ENCODE results near the gene MED28.
"Not testable (repeated sequence)": the region's sequence is repeated elsewhere in the genome, so short reads cannot be mapped to it uniquely, and the experiment has no call there.

MED28 gene

DNA sequence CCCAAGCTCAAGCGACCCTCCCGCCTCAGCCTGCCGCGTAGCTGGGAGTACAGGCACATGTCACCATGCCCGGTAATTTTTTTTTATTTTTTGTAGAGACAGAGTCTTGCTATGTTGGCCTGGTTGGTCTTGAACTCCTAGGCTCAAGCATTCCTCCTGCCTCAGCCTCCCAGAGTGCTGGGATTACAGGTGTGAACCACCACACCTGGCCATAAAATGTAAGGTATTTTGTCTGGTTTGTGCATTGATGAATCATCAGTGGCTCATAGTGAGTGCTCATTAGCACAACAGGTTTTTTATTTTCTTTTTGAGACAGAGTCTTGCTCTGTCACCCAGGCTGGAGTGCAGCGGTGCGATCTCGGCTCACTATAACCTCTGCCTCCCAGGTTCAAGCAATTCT lies 44.8 kb downstream of the MED28 start:
- H3K36me3 ChIP-seq (ENCODE audit: control insufficient read depth in 4 of 4, insufficient read depth in 4 of 4, low read length in 3 of 4); H3K4me1 ChIP-seq (ENCODE audit: control extremely low read depth in 1 of 4, control insufficient read depth in 4 of 4, insufficient read depth in 4 of 4, low read length in 3 of 4); DNase-seq; H3K4me3 ChIP-seq (ENCODE audit: control insufficient read depth in 1 of 7, extremely low read depth in 1 of 7, insufficient read depth in 4 of 7, low read depth in 2 of 7, low read length in 6 of 7); H3K9me3 ChIP-seq (ENCODE audit: control extremely low read depth in 1 of 5, control insufficient read depth in 4 of 5, insufficient read depth in 2 of 5, low read depth in 1 of 5, low read length in 4 of 5); POLR2A ChIA-PET; H3K27ac ChIP-seq (ENCODE audit: insufficient read depth in 1 of 2, low read depth in 1 of 2, low read length in 2 of 2, poor library complexity in 1 of 2, severe bottlenecking in 2 of 2); H3K27me3 ChIP-seq (replicated peaks in 2 of 5; ENCODE audit: control insufficient read depth in 4 of 5, insufficient read depth in 5 of 5, low read length in 4 of 5): not testable (repeated sequence)
- CTCF ChIA-PET, result interaction anchor here (2.3 kb wide), 1 partner anchor 11 kb away, joined by 7 read pairs; no protein-coding TSS in a partner anchor
- 100% methylated on average over 2 of the region's 8 CpGs for WGBS (ENCODE audit: insufficient coverage)

DNA sequence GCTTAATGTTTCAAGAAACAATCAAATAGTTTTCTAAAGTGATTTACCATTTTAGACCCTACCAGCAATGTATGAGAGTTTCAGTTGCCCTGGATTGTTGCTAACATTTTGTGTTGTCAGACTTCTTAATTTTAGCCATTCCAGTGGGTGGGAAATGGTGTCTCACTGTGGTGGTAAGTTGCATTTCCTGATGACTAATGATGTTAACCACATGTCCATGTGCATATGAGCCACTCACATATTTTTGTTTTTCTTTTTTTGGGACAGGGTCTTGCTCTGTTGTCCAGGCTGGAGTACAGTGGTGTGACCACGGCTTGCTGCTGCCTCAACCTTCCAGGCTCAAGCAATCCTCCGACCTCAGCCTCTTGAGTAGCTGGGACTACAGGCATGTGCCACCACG lies 48.3 kb downstream of the MED28 start:
- ChIA-PET CTCF (no interaction called here), POLR2A (no interaction called here)
- no peak overlapping the region for H3K4me3 ChIP-seq (ENCODE audit: control insufficient read depth in 1 of 7, extremely low read depth in 1 of 7, insufficient read depth in 4 of 7, low read depth in 2 of 7, low read length in 6 of 7)
- no peaks in the 10 kb centered on the region for H3K9me3 ChIP-seq (ENCODE audit: control extremely low read depth in 1 of 5, control insufficient read depth in 4 of 5, insufficient read depth in 2 of 5, low read depth in 1 of 5, low read length in 4 of 5)
- H3K36me3 ChIP-seq (ENCODE audit: control insufficient read depth in 4 of 4, insufficient read depth in 4 of 4, low read length in 3 of 4), result no peaks in the 10 kb centered on the region
- H3K27me3 ChIP-seq (replicated peaks in 2 of 5; ENCODE audit: control insufficient read depth in 4 of 5, insufficient read depth in 5 of 5, low read length in 4 of 5), result no peaks in the 10 kb centered on the region
- H3K27ac ChIP-seq (ENCODE audit: insufficient read depth in 1 of 2, low read depth in 1 of 2, low read length in 2 of 2, poor library complexity in 1 of 2, severe bottlenecking in 2 of 2), result no peak overlapping the region
- peak; percentile 13 to 58 (median 52) for DNase-seq
- peaks cover 4 to 21% (median 9%) of the 10 kb centered on the region in 4 experiments for H3K4me1 ChIP-seq (ENCODE audit: control extremely low read depth in 1 of 4, control insufficient read depth in 4 of 4, insufficient read depth in 4 of 4, low read length in 3 of 4)
- WGBS (ENCODE audit: insufficient coverage), result 100% methylated on average over 2 of the region's 3 CpGs

DNA sequence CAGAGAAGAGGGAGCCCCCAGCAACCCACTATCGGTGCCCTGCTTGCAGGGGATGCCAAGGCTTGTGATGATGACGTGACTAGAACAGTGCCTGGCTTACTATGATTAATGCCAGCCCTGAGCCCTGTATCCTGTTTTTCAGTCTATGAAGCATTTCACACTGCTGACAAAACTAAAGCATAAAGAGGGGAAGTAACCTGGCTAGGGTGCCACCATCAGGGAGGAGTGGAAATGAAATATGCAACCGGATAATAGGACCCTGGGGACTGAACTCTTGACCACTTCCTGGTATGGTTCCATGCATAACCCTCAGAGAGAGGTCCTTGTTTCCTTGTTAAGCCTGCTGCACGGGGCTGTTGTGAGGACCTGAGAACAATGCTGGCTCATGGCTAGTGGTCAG lies 50.3 kb downstream of the MED28 start:
- no peak overlapping the region for H3K27ac ChIP-seq (ENCODE audit: insufficient read depth in 1 of 2, low read depth in 1 of 2, low read length in 2 of 2, poor library complexity in 1 of 2, severe bottlenecking in 2 of 2)
- H3K27me3 ChIP-seq (replicated peaks in 2 of 5; ENCODE audit: control insufficient read depth in 4 of 5, insufficient read depth in 5 of 5, low read length in 4 of 5), result no peaks in the 10 kb centered on the region
- peak overlapping the region in 1 of 7 experiments; percentile 7 for H3K4me3 ChIP-seq (ENCODE audit: control insufficient read depth in 1 of 7, extremely low read depth in 1 of 7, insufficient read depth in 4 of 7, low read depth in 2 of 7, low read length in 6 of 7)
- H3K4me1 ChIP-seq (ENCODE audit: control extremely low read depth in 1 of 4, control insufficient read depth in 4 of 4, insufficient read depth in 4 of 4, low read length in 3 of 4), result peaks cover 4 to 21% (median 9%) of the 10 kb centered on the region in 4 experiments
- DNase-seq, result peak; percentile 13 to 73 (median 60)
- H3K9me3 ChIP-seq (ENCODE audit: control extremely low read depth in 1 of 5, control insufficient read depth in 4 of 5, insufficient read depth in 2 of 5, low read depth in 1 of 5, low read length in 4 of 5), result no peaks in the 10 kb centered on the region
- POLR2A ChIA-PET, result no interaction called here
- CTCF ChIA-PET, result interaction anchor here (0.7 to 1.4 kb wide), 3 partner anchors 82 to 285 kb away, joined by 3 to 4 read pairs (median 3); no protein-coding TSS in a partner anchor
- H3K36me3 ChIP-seq (ENCODE audit: control insufficient read depth in 4 of 4, insufficient read depth in 4 of 4, low read length in 3 of 4), result no peaks in the 10 kb centered on the region
- 13% methylated on average over 3 of the region's 4 CpGs for WGBS (ENCODE audit: insufficient coverage)

DNA sequence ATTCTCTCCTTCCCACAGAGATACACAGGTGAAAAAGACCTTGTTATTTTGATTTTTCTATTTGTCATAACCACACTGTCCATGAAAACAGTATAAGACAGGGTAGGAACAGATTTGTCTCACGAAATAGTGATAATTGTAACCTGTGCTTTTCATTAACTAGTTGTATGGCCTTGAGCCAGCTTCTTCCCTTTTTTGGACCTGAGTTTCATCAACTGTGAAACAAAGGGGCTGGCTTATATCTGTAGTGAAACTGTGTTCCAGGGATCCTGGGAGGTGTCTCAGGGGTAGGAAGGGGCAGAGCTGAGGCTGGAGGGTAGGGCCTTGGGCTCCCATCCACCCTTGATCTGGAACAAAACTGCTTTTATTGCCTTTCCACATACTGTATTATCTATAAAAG lies 50.9 kb downstream of the MED28 start:
- no peaks in the 10 kb centered on the region for H3K27me3 ChIP-seq (replicated peaks in 2 of 5; ENCODE audit: control insufficient read depth in 4 of 5, insufficient read depth in 5 of 5, low read length in 4 of 5)
- no peak overlapping the region for H3K27ac ChIP-seq (ENCODE audit: insufficient read depth in 1 of 2, low read depth in 1 of 2, low read length in 2 of 2, poor library complexity in 1 of 2, severe bottlenecking in 2 of 2)
- no peaks in the 10 kb centered on the region for H3K36me3 ChIP-seq (ENCODE audit: control insufficient read depth in 4 of 4, insufficient read depth in 4 of 4, low read length in 3 of 4)
- 80% methylated on average over 1 of the region's 1 CpG for WGBS (ENCODE audit: insufficient coverage)
- CTCF ChIA-PET, result no interaction called here
- no peak for DNase-seq
- no peak overlapping the region for H3K4me3 ChIP-seq (ENCODE audit: control insufficient read depth in 1 of 7, extremely low read depth in 1 of 7, insufficient read depth in 4 of 7, low read depth in 2 of 7, low read length in 6 of 7)
- peaks cover 4 to 21% (median 9%) of the 10 kb centered on the region in 4 experiments for H3K4me1 ChIP-seq (ENCODE audit: control extremely low read depth in 1 of 4, control insufficient read depth in 4 of 4, insufficient read depth in 4 of 4, low read length in 3 of 4)
- POLR2A ChIA-PET, result no interaction called here
- no peaks in the 10 kb centered on the region for H3K9me3 ChIP-seq (ENCODE audit: control extremely low read depth in 1 of 5, control insufficient read depth in 4 of 5, insufficient read depth in 2 of 5, low read depth in 1 of 5, low read length in 4 of 5)

DNA sequence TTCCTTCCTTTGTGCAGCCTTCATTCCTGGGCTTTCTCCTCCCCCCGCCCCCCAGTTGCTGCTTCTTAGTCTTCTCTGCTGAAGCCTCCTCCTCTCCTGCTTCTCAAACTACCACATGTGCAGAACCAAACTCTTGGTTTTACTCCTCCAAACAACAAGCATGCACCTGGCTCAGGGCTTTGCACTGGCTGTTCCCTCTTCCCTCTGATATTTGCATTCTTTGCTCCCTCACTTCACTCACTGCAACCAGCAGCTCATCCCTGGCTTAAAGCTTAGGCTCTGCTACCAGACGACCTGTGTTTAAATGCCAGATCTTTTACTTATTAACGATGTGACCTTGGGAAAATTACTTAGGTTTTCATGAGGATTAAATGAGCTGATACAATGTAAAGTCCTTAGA lies 51.4 kb downstream of the MED28 start:
- 88% methylated on average over 3 of the region's 3 CpGs for WGBS (ENCODE audit: insufficient coverage)
- Histone ChIP-seq H3K27me3 (replicated peaks in 2 of 5; ENCODE audit: control insufficient read depth in 4 of 5, insufficient read depth in 5 of 5, low read length in 4 of 5) (no peaks in the 10 kb centered on the region), H3K27ac (ENCODE audit: insufficient read depth in 1 of 2, low read depth in 1 of 2, low read length in 2 of 2, poor library complexity in 1 of 2, severe bottlenecking in 2 of 2) (no peak overlapping the region), H3K4me3 (ENCODE audit: control insufficient read depth in 1 of 7, extremely low read depth in 1 of 7, insufficient read depth in 4 of 7, low read depth in 2 of 7, low read length in 6 of 7) (no peak overlapping the region), H3K36me3 (ENCODE audit: control insufficient read depth in 4 of 4, insufficient read depth in 4 of 4, low read length in 3 of 4) (no peaks in the 10 kb centered on the region), H3K4me1 (ENCODE audit: control extremely low read depth in 1 of 4, control insufficient read depth in 4 of 4, insufficient read depth in 4 of 4, low read length in 3 of 4) (peaks cover 4 to 22% (median 9%) of the 10 kb centered on the region in 4 experiments), H3K9me3 (ENCODE audit: control extremely low read depth in 1 of 5, control insufficient read depth in 4 of 5, insufficient read depth in 2 of 5, low read depth in 1 of 5, low read length in 4 of 5) (peaks cover 0 to 2% (median 0%) of the 10 kb centered on the region in 5 experiments)
- POLR2A ChIA-PET, result no interaction called here
- CTCF ChIA-PET, result no interaction called here
- DNase-seq, result no peak

DNA sequence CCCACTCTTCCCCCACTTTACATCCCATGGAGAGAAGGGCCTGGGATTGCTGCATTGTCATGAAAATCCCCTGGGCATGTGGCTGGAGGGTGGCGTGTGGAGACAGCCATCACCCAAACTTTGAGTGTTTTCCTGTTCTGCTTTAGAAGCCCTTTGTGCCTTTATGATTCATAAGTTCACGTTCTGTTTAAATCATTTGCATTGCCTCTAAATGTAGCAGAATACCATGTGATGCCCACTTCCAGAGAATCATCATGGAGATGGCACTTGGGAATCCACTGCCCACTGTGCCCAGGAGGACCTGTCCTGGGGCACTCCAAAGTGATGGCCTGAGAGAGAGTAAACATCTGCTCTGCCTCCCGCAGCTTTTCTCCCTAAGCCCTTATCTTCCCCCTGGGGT lies 52.8 kb downstream of the MED28 start:
- WGBS (ENCODE audit: insufficient coverage), result 100% methylated on average over 2 of the region's 3 CpGs
- no peaks in the 10 kb centered on the region for H3K36me3 ChIP-seq (ENCODE audit: control insufficient read depth in 4 of 4, insufficient read depth in 4 of 4, low read length in 3 of 4)
- H3K27ac ChIP-seq (ENCODE audit: insufficient read depth in 1 of 2, low read depth in 1 of 2, low read length in 2 of 2, poor library complexity in 1 of 2, severe bottlenecking in 2 of 2), result no peak overlapping the region
- POLR2A ChIA-PET, result no interaction called here
- peaks cover 4 to 27% (median 9%) of the 10 kb centered on the region in 4 experiments for H3K4me1 ChIP-seq (ENCODE audit: control extremely low read depth in 1 of 4, control insufficient read depth in 4 of 4, insufficient read depth in 4 of 4, low read length in 3 of 4)
- no peaks in the 10 kb centered on the region for H3K27me3 ChIP-seq (replicated peaks in 2 of 5; ENCODE audit: control insufficient read depth in 4 of 5, insufficient read depth in 5 of 5, low read length in 4 of 5)
- H3K9me3 ChIP-seq (ENCODE audit: control extremely low read depth in 1 of 5, control insufficient read depth in 4 of 5, insufficient read depth in 2 of 5, low read depth in 1 of 5, low read length in 4 of 5), result peaks cover 0 to 6% (median 2%) of the 10 kb centered on the region in 5 experiments
- CTCF ChIA-PET, result no interaction called here
- H3K4me3 ChIP-seq (ENCODE audit: control insufficient read depth in 1 of 7, extremely low read depth in 1 of 7, insufficient read depth in 4 of 7, low read depth in 2 of 7, low read length in 6 of 7), result no peak overlapping the region
- DNase-seq, result no peak

DNA sequence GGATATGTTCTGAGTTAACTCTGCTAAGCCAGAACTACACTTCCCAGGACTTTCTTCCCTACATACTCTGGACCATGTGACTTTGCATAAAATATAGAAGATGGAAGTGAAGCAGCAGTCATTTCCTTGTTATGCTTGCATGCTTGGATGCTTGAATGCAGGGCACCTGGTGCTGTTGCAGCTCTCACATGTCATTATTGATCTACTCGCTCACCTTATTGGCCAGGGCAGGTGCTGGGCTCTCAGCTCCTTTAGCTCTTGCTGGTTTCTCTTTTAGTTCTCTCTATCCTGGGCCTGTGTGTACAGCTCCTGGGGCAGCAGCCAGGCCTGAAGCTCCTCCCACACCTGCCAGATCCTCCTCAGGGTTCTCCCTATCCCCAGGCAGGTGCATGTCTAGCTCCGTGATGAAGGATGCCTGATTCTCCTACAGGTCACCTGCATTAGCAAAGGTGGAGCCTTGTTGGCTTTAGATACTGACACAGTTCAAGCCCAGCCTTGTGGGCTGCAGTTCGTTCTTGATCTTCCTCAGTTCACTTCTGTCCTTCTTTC lies 53.3 kb downstream of the MED28 start:
- 88% methylated on average over 2 of the region's 3 CpGs for WGBS (ENCODE audit: insufficient coverage)

More for the DNA sequence above, 53.3 kb downstream of the MED28 start:
- no peak overlapping the region for H3K27ac ChIP-seq (ENCODE audit: insufficient read depth in 1 of 2, low read depth in 1 of 2, low read length in 2 of 2, poor library complexity in 1 of 2, severe bottlenecking in 2 of 2)
- DNase-seq, result no peak
- no peak overlapping the region for H3K4me3 ChIP-seq (ENCODE audit: control insufficient read depth in 1 of 7, extremely low read depth in 1 of 7, insufficient read depth in 4 of 7, low read depth in 2 of 7, low read length in 6 of 7)
- peaks cover 4 to 24% (median 9%) of the 10 kb centered on the region in 4 experiments for H3K4me1 ChIP-seq (ENCODE audit: control extremely low read depth in 1 of 4, control insufficient read depth in 4 of 4, insufficient read depth in 4 of 4, low read length in 3 of 4)
- ChIA-PET CTCF (no interaction called here), POLR2A (no interaction called here)
- H3K9me3 ChIP-seq (ENCODE audit: control extremely low read depth in 1 of 5, control insufficient read depth in 4 of 5, insufficient read depth in 2 of 5, low read depth in 1 of 5, low read length in 4 of 5), result peaks cover 0 to 6% (median 2%) of the 10 kb centered on the region in 5 experiments
- H3K36me3 ChIP-seq (ENCODE audit: control insufficient read depth in 4 of 4, insufficient read depth in 4 of 4, low read length in 3 of 4), result no peaks in the 10 kb centered on the region
- H3K27me3 ChIP-seq (replicated peaks in 2 of 5; ENCODE audit: control insufficient read depth in 4 of 5, insufficient read depth in 5 of 5, low read length in 4 of 5), result no peaks in the 10 kb centered on the region
